GM12801 (cell line): ENCODE results near the gene C10orf71.

ENCODE experiments used
- TF ChIP-seq, protein P1 (sequence below): IDR thresholded peaks from one replicate; pipeline ENCODE4 v1.5.1; 2011; ENCODE audit warnings: control low read depth; ENCODE audit not compliant: insufficient read length; ENCODE audit errors: extremely low read depth

The C10orf71 gene

DNA sequence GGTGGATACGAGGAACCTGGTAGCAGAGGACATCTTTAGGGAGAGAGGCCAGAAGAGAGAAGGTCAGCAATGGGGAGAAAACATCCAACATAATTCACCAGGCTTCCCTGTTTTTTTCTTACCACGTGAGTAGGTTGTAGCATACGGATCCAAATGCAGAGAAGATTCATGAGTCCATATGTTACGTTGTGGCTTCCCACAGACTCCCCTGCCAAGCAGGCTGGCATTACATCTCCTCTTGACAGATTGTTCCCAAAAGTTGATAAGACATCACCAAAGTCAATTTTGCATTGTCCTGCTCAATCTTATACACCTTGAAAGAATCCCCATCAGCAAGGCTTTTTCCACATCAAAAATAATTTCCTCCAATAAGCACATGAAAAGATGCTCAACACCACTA lies 57.2 kb downstream of the C10orf71 start:
- TF ChIP-seq, protein P1, sequence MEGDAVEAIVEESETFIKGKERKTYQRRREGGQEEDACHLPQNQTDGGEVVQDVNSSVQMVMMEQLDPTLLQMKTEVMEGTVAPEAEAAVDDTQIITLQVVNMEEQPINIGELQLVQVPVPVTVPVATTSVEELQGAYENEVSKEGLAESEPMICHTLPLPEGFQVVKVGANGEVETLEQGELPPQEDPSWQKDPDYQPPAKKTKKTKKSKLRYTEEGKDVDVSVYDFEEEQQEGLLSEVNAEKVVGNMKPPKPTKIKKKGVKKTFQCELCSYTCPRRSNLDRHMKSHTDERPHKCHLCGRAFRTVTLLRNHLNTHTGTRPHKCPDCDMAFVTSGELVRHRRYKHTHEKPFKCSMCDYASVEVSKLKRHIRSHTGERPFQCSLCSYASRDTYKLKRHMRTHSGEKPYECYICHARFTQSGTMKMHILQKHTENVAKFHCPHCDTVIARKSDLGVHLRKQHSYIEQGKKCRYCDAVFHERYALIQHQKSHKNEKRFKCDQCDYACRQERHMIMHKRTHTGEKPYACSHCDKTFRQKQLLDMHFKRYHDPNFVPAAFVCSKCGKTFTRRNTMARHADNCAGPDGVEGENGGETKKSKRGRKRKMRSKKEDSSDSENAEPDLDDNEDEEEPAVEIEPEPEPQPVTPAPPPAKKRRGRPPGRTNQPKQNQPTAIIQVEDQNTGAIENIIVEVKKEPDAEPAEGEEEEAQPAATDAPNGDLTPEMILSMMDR, result no peak

DNA sequence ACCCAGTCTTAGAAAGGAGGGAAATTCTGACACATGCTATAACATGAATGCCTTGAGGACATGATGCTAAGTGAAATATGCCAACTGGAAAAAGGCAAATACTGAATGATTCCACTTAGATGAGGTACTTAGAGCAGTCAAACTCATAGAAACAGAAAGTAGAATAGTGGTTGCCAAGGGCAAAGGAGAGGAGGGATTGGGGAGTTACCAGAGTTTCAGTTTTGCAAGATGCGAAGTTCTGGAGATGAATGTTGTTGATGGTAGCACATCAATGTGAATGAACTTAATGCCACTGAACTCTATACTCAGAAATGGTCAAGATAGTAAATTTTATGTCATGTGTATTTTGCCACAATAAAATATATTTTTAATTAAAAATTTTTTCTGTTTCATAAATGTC lies 58.0 kb downstream of the C10orf71 start:
- TF ChIP-seq, protein P1, result no peak

DNA sequence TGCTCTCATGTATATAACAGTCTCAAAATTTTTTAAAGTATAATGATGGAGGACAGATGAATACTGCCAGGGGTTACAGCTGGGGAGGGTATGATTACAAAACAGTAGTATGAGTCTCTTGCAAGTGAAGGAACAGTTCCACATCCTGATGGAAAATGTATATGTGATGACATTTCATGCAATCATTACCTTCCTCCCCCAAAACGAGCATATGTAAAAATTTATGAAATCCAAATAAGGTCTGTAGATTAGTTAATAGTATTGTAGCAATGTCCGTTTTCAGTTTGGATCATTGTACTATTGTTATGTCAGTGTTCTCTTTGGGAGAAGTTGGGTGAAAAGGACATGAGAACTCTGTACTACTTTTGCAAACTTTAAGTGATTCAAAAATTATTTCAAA lies 58.9 kb downstream of the C10orf71 start:
- TF ChIP-seq, protein P1, result no peak

DNA sequence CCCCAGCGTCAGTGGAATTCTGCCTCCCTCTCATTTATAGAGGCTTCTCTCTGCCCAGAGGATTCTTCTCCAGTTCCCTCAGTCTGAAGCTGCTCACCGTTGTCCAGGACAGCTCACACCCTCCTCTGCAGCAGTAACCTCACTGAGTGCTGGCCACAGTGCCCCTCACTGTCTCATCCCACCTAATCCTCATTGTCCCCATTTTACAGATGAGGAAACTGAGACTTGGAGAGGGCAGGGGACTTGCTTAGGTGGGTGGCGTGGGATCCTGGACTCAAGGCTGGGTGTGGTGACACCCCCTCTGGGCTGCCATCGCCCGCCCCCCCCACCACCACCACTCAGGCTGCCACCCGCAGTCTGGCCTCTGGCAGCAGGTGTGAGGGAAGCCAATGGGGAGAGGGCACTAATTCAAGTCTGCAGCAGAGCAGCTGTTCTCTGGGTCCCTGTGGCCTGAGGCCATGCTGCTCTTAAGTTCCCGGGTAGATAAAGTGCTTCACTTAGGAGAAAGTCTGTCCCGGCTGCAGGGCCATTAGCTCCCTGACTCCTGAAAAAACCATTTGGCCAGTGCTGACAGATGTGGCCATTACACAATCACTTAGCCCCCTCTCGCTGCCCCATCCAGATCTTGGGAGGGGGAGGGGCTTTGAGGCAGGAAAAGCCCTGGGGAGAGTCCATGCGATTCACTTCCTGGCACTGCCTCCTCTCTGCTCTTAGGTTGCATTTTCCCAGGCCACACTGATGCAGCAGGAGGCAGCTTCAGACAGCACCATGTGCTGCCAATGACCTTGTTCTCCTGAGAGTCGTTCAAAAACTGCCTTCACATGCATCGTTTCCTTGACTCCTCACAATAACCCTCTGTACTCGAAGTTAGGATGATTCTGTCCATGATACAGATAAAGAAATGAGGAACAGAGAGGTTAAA lies 60.6 kb downstream of the C10orf71 start:
- TF ChIP-seq, protein P1, result no peak

DNA sequence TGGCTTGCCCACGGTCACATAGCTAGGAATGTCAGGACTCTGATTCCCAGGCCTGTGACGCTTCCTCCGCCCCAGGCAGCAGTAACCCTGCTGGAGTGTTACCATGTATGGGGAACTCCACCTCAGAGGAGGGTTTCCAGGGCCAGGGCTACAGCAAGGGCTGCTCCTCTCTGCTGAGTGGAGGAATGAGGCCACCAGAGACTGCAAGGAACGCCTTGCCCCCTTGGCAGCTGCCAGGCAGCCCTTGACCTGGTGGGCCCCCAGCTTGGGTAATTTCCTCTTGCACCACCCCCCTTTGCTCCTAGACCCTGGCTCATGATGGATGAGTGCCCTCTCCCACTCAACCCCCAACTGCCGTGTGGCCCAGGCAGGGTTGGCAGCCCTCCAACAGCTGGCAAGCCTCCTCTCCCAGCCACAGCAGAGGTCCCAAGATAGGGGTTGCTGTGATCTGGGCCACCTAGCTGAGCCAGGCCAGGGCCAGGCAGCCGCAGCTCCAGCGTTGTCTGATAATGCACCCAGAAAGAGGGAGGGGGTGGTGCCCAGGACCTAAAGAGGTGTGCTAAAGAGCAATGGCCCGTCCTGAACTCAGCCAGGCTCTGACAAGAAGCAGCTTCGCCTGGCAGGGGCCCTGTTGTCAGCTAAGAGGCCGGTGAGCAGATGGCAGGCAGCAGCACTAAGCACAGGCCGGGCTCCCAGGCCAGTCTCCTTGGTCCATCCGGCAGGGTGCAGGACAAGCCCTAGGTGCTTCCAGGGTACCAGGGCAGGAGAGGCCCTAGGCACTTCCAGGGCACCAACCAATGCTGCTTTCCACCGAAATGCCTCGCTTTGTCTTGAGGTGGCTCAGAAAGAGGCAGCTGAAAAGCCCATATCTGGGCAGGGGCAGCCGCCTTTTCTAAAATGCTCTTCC lies 61.6 kb downstream of the C10orf71 start:
- TF ChIP-seq, protein P1, result no peak

DNA sequence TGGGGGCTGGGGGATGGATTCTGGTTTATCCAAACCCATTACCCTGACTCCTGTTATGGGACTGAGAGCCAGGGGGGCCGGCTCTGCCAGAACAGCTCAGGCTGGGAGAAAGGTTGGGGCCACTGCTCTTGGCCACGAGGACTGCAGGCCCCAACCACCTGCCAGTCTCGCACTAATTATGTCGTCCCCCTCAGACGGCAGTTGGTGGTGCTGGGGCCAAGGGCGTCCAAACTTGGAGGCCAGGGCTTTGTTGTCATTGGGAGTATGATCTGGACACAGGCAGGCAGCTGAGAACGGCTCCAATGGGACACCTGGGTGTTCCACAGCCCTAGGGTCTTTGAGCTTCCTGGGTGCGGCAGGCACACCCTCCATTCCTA lies 62.2 kb downstream of the C10orf71 start:
- TF ChIP-seq, protein P1, result no peak

DNA sequence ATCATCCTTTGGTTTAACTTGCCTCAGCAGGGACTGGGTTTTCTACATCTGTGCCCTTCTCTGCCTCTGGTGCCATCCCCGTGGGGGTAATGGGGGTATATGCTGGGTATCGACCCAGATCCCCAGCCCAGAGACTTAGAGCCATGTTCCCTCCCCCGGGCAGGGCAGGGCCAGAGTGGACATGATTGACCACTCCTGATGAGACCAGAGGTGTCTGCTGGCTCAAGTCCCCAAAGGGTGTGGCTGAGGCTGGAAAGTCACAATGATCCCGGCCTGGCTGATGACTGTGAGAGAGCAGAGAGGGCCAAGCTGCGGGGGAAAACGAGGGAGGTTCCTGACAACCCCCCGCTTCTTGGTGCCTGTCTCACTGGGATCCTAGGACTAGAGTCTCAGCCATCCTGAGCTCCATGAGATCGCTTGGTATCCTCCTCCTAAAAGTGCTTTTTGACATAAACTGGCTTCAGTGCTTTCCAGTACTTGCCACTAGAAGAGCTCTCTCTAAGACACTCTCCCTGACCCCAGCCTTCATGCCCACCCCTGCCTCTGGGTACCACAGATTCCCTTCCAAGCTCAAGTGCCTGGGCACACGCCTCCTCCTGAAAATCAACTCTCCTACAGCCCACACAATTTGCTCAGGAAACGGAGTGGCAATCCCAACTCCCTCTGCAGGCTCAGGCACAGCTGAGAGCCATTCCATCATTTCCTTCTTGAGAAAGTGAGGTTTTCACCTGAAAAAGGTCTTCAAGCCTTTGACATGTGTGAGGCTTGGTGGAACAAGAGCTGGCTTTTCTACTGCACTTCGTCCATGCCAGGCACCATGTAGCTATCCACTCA lies 63.0 kb downstream of the C10orf71 start:
- TF ChIP-seq, protein P1, result no peak
